GM12874 (cell line): ENCODE results near the gene NKX1-1.

Source experiments
- CTCF ChIP-seq: IDR thresholded peaks from 2 replicates; pipeline ENCODE4 v1.5.1; 2011; ENCODE audit warnings: low read depth, mild to moderate bottlenecking, control low read depth, low read length, moderate library complexity; ENCODE audit not compliant: insufficient read depth

NKX1-1 gene

GRCh38 chr4:1362046-1362445 is 44.2 kb downstream of the NKX1-1 start:
- no peak for TF ChIP-seq CTCF

- TF ChIP-seq CTCF = no peak
Measured at GRCh38 chr4:1361431-1361830, 44.8 kb downstream of the NKX1-1 start.

GRCh38 chr4:1360423-1361283 is 45.6 kb downstream of the NKX1-1 start:
- TF ChIP-seq CTCF = no peak

- no peak for TF ChIP-seq CTCF
Measured at GRCh38 chr4:1359976-1360375, 46.3 kb downstream of the NKX1-1 start.

- no peak for TF ChIP-seq CTCF
Measured at GRCh38 chr4:1359144-1359501, 47.1 kb downstream of the NKX1-1 start.

- TF ChIP-seq CTCF = no peak
Measured at GRCh38 chr4:1358421-1359143, 47.7 kb downstream of the NKX1-1 start.

- TF ChIP-seq CTCF = no peak
Measured at GRCh38 chr4:1357356-1358248, 48.6 kb downstream of the NKX1-1 start.
